WTC11 (cell line): ENCODE measurements around the gene CBFB. TPM values are rescaled to one million over a fixed set of nuclear protein-coding genes. Genes with fewer than 3 reads are reported as not detected.

ENCODE experiments used
- AFF4 ChIP-seq: sonication (generic); formaldehyde crosslinking; IDR thresholded peaks from 2 replicates; pipeline ENCODE4 v1.8.1; 2023; ENCODE audit warnings: mild to moderate bottlenecking, missing genetic modification reagents, borderline replicate concordance
- ATF1 ChIP-seq: sonication (generic); formaldehyde crosslinking; IDR thresholded peaks from 2 replicates; pipeline ENCODE4 v1.8.1; 2023; ENCODE audit warnings: mild to moderate bottlenecking, moderate library complexity, missing genetic modification reagents
- CBFB ChIP-seq: sonication (generic); formaldehyde crosslinking; IDR thresholded peaks from 2 replicates; pipeline ENCODE4 v1.8.1; 2022; ENCODE audit warnings: mild to moderate bottlenecking, low read depth, missing genetic modification reagents
- CDX4 ChIP-seq: fragments of 250-450 bp; sonication (Bioruptor Pico); IDR thresholded peaks from 2 replicates; pipeline ENCODE4 v1.9.0; 2021; ENCODE audit warnings: moderate library complexity, mild to moderate bottlenecking, inconsistent platforms, borderline replicate concordance
- ELF4 ChIP-seq: sonication (generic); formaldehyde crosslinking; IDR thresholded peaks from 2 replicates; pipeline ENCODE4 v1.8.1; 2022; ENCODE audit warnings: low read depth, mild to moderate bottlenecking, moderate library complexity, missing genetic modification reagents
- FOXP1 ChIP-seq: sonication (generic); formaldehyde crosslinking; IDR thresholded peaks from 2 replicates; pipeline ENCODE4 v1.8.0; 2022; ENCODE audit warnings: missing genetic modification reagents, mild to moderate bottlenecking, moderate library complexity, borderline replicate concordance
- IRF2 ChIP-seq: sonication (generic); formaldehyde crosslinking; IDR thresholded peaks from 2 replicates; pipeline ENCODE4 v1.8.0; 2022; ENCODE audit warnings: low read depth, missing genetic modification reagents, borderline replicate concordance
- JAZF1 ChIP-seq: fragments of 250-450 bp; sonication (Bioruptor Pico); IDR thresholded peaks from 2 replicates; pipeline ENCODE4 v1.9.0; 2021; ENCODE audit warnings: moderate library complexity, mild to moderate bottlenecking, inconsistent platforms
- JUN ChIP-seq: sonication (generic); formaldehyde crosslinking; IDR thresholded peaks from 2 replicates; pipeline ENCODE4 v1.8.0; 2023; ENCODE audit warnings: mild to moderate bottlenecking, missing genetic modification reagents
- KAT7 ChIP-seq: sonication (generic); formaldehyde crosslinking; IDR thresholded peaks from 2 replicates; pipeline ENCODE4 v1.8.1; 2023; ENCODE audit warnings: missing genetic modification reagents, mild to moderate bottlenecking, borderline replicate concordance
- NFATC4 ChIP-seq: fragments of 250-450 bp; sonication (Bioruptor Pico); IDR thresholded peaks from 2 replicates; pipeline ENCODE4 v1.9.0; 2021; ENCODE audit warnings: mild to moderate bottlenecking
- NFYB ChIP-seq: sonication (generic); formaldehyde crosslinking; conservative IDR thresholded peaks from 2 replicates; pipeline ENCODE4 v1.8.0; 2022; ENCODE audit warnings: low read depth, missing genetic modification reagents
- NR2C2 ChIP-seq: sonication (generic); formaldehyde crosslinking; IDR thresholded peaks from 2 replicates; pipeline ENCODE4 v1.8.0; 2022; ENCODE audit warnings: mild to moderate bottlenecking, missing genetic modification reagents
- NR3C1 ChIP-seq: sonication (generic); formaldehyde crosslinking; conservative IDR thresholded peaks from 2 replicates; pipeline ENCODE4 v1.8.1; 2023; ENCODE audit warnings: low read depth, mild to moderate bottlenecking, missing genetic modification reagents
- PRRX2 ChIP-seq: fragments of 250-450 bp; sonication (Bioruptor Pico); IDR thresholded peaks from 2 replicates; pipeline ENCODE4 v1.8.0; 2021; ENCODE audit warnings: mild to moderate bottlenecking
- ZNF121 ChIP-seq: sonication (generic); formaldehyde crosslinking; IDR thresholded peaks from 2 replicates; pipeline ENCODE4 v1.8.0; 2023; ENCODE audit warnings: missing genetic modification reagents
- ZNF219 ChIP-seq: sonication (generic); formaldehyde crosslinking; IDR thresholded peaks from 2 replicates; pipeline ENCODE4 v1.8.0; 2023; ENCODE audit warnings: missing genetic modification reagents, mild to moderate bottlenecking, borderline replicate concordance
- ZNF263 ChIP-seq: sonication (generic); formaldehyde crosslinking; IDR thresholded peaks from 2 replicates; pipeline ENCODE4 v1.8.1; 2022; ENCODE audit warnings: low read depth, mild to moderate bottlenecking, moderate library complexity, missing genetic modification reagents
- ZNF532 ChIP-seq: fragments of 250-450 bp; sonication (Bioruptor Pico); IDR thresholded peaks from 2 replicates; pipeline ENCODE4 v1.9.0; 2021; ENCODE audit warnings: mild to moderate bottlenecking, borderline replicate concordance
- total RNA-seq: library from RNA; stranded (reverse); gene quantifications from 3 replicates; pipeline ENCODE4 v1.2.3, GENCODE V29; 2021
- TF ChIP-seq, protein P1 (sequence below): sonication (generic); formaldehyde crosslinking; IDR thresholded peaks from 2 replicates; pipeline ENCODE4 v1.8.0; 2023; ENCODE audit warnings: missing genetic modification reagents, mild to moderate bottlenecking, borderline replicate concordance
- TF ChIP-seq, protein P2 (sequence below): sonication (generic); formaldehyde crosslinking; IDR thresholded peaks from 2 replicates; pipeline ENCODE4 v1.8.0; 2022; ENCODE audit warnings: missing genetic modification reagents
- TF ChIP-seq, protein P3 (sequence below): sonication (generic); formaldehyde crosslinking; IDR thresholded peaks from 2 replicates; pipeline ENCODE4 v1.8.1; 2023; ENCODE audit warnings: mild to moderate bottlenecking, missing genetic modification reagents, moderate library complexity

Gene CBFB
- total RNA-seq, 1 experiment from 2014 or later: 36.9 TPM

GRCh38 chr16:67028696-67029253 lies at the start of gene CBFB (continued):
- TF ChIP-seq ZNF532 (CRISPR knock-in tag) (no peak), ATF1 (CRISPR knock-in tag) (no peak), JUN (CRISPR knock-in tag) (no peak), NFATC4 (CRISPR knock-in tag) (no peak), ZNF219 (CRISPR knock-in tag) (no peak), ELF4 (CRISPR knock-in tag) (no peak), NR3C1 (CRISPR knock-in tag) (no peak), NR2C2 (no peak), CDX4 (no peak), KAT7 (CRISPR knock-in tag) (0 out of 2 replicates have a peak, but pooled peaks have one; percentile 38), ZNF263 (CRISPR knock-in tag) (no peak), FOXP1 (peak; percentile 18; the same call in 1 of the 2 replicates), CBFB (CRISPR knock-in tag) (no peak), NFYB (CRISPR knock-in tag) (no peak), PRRX2 (CRISPR knock-in tag) (no peak), JAZF1 (no peak), AFF4 (CRISPR knock-in tag) (no peak), IRF2 (CRISPR knock-in tag) (no peak), ZNF121 (CRISPR knock-in tag) (no peak)
- TF ChIP-seq, protein P1, sequence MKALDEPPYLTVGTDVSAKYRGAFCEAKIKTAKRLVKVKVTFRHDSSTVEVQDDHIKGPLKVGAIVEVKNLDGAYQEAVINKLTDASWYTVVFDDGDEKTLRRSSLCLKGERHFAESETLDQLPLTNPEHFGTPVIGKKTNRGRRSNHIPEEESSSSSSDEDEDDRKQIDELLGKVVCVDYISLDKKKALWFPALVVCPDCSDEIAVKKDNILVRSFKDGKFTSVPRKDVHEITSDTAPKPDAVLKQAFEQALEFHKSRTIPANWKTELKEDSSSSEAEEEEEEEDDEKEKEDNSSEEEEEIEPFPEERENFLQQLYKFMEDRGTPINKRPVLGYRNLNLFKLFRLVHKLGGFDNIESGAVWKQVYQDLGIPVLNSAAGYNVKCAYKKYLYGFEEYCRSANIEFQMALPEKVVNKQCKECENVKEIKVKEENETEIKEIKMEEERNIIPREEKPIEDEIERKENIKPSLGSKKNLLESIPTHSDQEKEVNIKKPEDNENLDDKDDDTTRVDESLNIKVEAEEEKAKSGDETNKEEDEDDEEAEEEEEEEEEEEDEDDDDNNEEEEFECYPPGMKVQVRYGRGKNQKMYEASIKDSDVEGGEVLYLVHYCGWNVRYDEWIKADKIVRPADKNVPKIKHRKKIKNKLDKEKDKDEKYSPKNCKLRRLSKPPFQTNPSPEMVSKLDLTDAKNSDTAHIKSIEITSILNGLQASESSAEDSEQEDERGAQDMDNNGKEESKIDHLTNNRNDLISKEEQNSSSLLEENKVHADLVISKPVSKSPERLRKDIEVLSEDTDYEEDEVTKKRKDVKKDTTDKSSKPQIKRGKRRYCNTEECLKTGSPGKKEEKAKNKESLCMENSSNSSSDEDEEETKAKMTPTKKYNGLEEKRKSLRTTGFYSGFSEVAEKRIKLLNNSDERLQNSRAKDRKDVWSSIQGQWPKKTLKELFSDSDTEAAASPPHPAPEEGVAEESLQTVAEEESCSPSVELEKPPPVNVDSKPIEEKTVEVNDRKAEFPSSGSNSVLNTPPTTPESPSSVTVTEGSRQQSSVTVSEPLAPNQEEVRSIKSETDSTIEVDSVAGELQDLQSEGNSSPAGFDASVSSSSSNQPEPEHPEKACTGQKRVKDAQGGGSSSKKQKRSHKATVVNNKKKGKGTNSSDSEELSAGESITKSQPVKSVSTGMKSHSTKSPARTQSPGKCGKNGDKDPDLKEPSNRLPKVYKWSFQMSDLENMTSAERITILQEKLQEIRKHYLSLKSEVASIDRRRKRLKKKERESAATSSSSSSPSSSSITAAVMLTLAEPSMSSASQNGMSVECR (CRISPR knock-in tag): peak; percentile 23; the same call in 1 of the 2 replicates
- TF ChIP-seq, protein P2, sequence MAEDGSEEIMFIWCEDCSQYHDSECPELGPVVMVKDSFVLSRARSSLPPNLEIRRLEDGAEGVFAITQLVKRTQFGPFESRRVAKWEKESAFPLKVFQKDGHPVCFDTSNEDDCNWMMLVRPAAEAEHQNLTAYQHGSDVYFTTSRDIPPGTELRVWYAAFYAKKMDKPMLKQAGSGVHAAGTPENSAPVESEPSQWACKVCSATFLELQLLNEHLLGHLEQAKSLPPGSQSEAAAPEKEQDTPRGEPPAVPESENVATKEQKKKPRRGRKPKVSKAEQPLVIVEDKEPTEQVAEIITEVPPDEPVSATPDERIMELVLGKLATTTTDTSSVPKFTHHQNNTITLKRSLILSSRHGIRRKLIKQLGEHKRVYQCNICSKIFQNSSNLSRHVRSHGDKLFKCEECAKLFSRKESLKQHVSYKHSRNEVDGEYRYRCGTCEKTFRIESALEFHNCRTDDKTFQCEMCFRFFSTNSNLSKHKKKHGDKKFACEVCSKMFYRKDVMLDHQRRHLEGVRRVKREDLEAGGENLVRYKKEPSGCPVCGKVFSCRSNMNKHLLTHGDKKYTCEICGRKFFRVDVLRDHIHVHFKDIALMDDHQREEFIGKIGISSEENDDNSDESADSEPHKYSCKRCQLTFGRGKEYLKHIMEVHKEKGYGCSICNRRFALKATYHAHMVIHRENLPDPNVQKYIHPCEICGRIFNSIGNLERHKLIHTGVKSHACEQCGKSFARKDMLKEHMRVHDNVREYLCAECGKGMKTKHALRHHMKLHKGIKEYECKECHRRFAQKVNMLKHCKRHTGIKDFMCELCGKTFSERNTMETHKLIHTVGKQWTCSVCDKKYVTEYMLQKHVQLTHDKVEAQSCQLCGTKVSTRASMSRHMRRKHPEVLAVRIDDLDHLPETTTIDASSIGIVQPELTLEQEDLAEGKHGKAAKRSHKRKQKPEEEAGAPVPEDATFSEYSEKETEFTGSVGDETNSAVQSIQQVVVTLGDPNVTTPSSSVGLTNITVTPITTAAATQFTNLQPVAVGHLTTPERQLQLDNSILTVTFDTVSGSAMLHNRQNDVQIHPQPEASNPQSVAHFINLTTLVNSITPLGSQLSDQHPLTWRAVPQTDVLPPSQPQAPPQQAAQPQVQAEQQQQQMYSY: no peak
- TF ChIP-seq, protein P3, sequence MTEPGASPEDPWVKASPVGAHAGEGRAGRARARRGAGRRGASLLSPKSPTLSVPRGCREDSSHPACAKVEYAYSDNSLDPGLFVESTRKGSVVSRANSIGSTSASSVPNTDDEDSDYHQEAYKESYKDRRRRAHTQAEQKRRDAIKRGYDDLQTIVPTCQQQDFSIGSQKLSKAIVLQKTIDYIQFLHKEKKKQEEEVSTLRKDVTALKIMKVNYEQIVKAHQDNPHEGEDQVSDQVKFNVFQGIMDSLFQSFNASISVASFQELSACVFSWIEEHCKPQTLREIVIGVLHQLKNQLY (CRISPR knock-in tag): no peak
